Measurements from ENCODE around the gene SRP68.

Gene SRP68

GRCh38 chr17:76005263-76006149 lies 66.8 kb downstream of the SRP68 start (continued):
- TF ChIP-seq BCL6B (tag by site-specific recombination; IDR thresholded peaks at IDR 0.05) (no peak), ZNF16 (tag by site-specific recombination; IDR thresholded peaks at IDR 0.05; ENCODE audit: low read depth) (no peak), ZNF747 (tag by site-specific recombination; IDR thresholded peaks at IDR 0.05) (no peak), ZBTB26 (tag by site-specific recombination; optimal IDR thresholded peaks at IDR 0.05) (no peak), HOXA7 (CRISPR knock-in tag; IDR thresholded peaks at IDR 0.05; ENCODE audit: borderline replicate concordance) (no peak), PRDM10 (tag by site-specific recombination; IDR thresholded peaks at IDR 0.05) (no peak), TSHZ1 (tag by site-specific recombination; IDR thresholded peaks at IDR 0.05; ENCODE audit: borderline replicate concordance) (no peak), ZNF2 (tag by site-specific recombination; IDR thresholded peaks at IDR 0.05) (no peak), ZNF639 (tag by site-specific recombination; IDR thresholded peaks at IDR 0.05) (no peak), SCRT2 (tag by site-specific recombination; IDR thresholded peaks at IDR 0.05) (no peak), GLIS2 (tag by site-specific recombination; IDR thresholded peaks at IDR 0.05) (0 out of 2 replicates have a peak, but pooled peaks have one; percentile 20), ZEB2 (tag by site-specific recombination; IDR thresholded peaks at IDR 0.05) (peak; percentile 60), PRDM4 (tag by site-specific recombination; IDR thresholded peaks at IDR 0.05) (no peak), ZNF843 (tag by site-specific recombination; IDR thresholded peaks at IDR 0.05) (no peak), ZNF518A (tag by site-specific recombination; conservative IDR thresholded peaks at IDR 0.05; ENCODE audit: low read depth) (no peak), ZNF560 (tag by site-specific recombination; IDR thresholded peaks at IDR 0.05; ENCODE audit: borderline replicate concordance) (no peak), OSR2 (tag by site-specific recombination; IDR thresholded peaks at IDR 0.05) (no peak), ZNF626 (tag by site-specific recombination; IDR thresholded peaks at IDR 0.05) (no peak)

Measured in HEK293 (cell line).